Gastrocnemius medialis (tissue), 4 donors: ENCODE data around the gene C1orf116. TPM values are rescaled to one million over a fixed set of nuclear protein-coding genes. Genes with fewer than 3 reads are reported as not detected.

ENCODE experiments used
- ATAC-seq, 2 donors: fragments of 150-250 bp; one replicate each; pipeline ENCODE4 v1.9.1; 2016
- DNase-seq, 2 donors: peaks; one replicate each; pipeline ENCODE4 v3.0.0-alpha.2; 2019
- H3K27ac ChIP-seq, 4 donors: fragments of 200-600 bp; sonication (generic); 1 replicate in 1 of 4; 2 replicates in 3 of 4; pipeline ENCODE4 v1.5.1; 2016 to 2018; ENCODE audit warnings: mild to moderate bottlenecking in 2 of 4, moderate library complexity in 1 of 4
- H3K27me3 ChIP-seq, 3 donors: fragments of 200-600 bp; sonication (generic) in 2 of 3; 1 replicate in 1 of 3; 2 replicates in 2 of 3; pipeline versions ENCODE4 v1.5.1 to v1.6.0; 2016 to 2019; ENCODE audit warnings: mild to moderate bottlenecking in 1 of 3, moderate library complexity in 1 of 3
- H3K36me3 ChIP-seq, 2 donors: fragments of 200-600 bp; sonication (generic) in 1 of 2; one replicate each; pipeline ENCODE4 v1.5.1; 2017 to 2018
- H3K4me1 ChIP-seq, 2 donors: fragments of 200-600 bp; sonication (generic) in 1 of 2; one replicate each; pipeline ENCODE4 v1.5.1; 2016 to 2017; ENCODE audit warnings: mild to moderate bottlenecking in 2 of 2
- H3K4me3 ChIP-seq, 4 donors: fragments of 200-600 bp; sonication (generic) in 3 of 4; 1 replicate in 1 of 4; 2 replicates in 3 of 4; pipeline ENCODE4 v1.5.1; 2016 to 2019; ENCODE audit warnings: mild to moderate bottlenecking in 2 of 4
- H3K9me3 ChIP-seq, 3 donors: fragments of 200-600 bp; sonication (generic) in 2 of 3; 1 replicate in 1 of 3; 2 replicates in 2 of 3; pipeline ENCODE4 v1.5.1; 2016 to 2019
- CTCF ChIP-seq, 5 experiments: fragments of 450-650 bp in 3 of 5; fragments of 200-600 bp in 2 of 5; sonication (generic) in 2 of 5; IDR thresholded peaks in 4 of 5; conservative IDR thresholded peaks in 1 of 5; 1 replicate in 4 of 5; 2 replicates in 1 of 5; pipeline ENCODE4 v1.5.1; 2016 to 2019; ENCODE audit warnings: antibody characterized with exemption in 5 of 5, mild to moderate bottlenecking in 3 of 5, moderate library complexity in 3 of 5
- POLR2A ChIP-seq, 2 donors: fragments of 450-650 bp; IDR thresholded peaks; one replicate each; pipeline ENCODE4 v1.6.1; 2017; ENCODE audit warnings: antibody characterized with exemption in 2 of 2, mild to moderate bottlenecking in 2 of 2, moderate library complexity in 2 of 2
- in situ Hi-C, 4 donors: fragments of 200-750 bp; cut with MboI; loops; one replicate each; pipeline versions ENCODE4 v1.15.0 to v1.8.0; 2017; ENCODE audit warnings: low sequenced_read_pairs in 4 of 4
- intact Hi-C: fragments of 100-400 bp; cut with DNase I; formaldehyde crosslinking; loops from one replicate; pipeline ENCODE4 v1.15.1; 2023; ENCODE audit warnings: low total_unique reads
- total RNA-seq, 4 donors: library from RNA; depleted of rRNA; stranded (reverse); fragments of >200 nt; gene quantifications; one replicate each; pipeline versions ENCODE4 v1.1.0 to v1.2.3, GENCODE V29; 2016

C1orf116 gene
- total RNA-seq, 4 donors from 2014 or later = 0.46 to 1.1 (median 0.65) TPM

- no peak for TF ChIP-seq CTCF (IDR thresholded peaks at IDR 0.05 in 4 of 5, conservative IDR thresholded peaks at IDR 0.05 in 1 of 5)
- no peak for TF ChIP-seq POLR2A (IDR thresholded peaks at IDR 0.05)
- intact Hi-C loops = loop anchor here (10.0 kb wide), 1 partner anchor 45 kb away; the partner anchor contains the start of gene C4BPB
- Histone ChIP-seq H3K36me3 (no peaks in the 10 kb centered on the region), H3K9me3 (no peaks in the 10 kb centered on the region), H3K27me3 (no peaks in the 10 kb centered on the region), H3K4me3 (no peak overlapping the region), H3K27ac (no peak overlapping the region), H3K4me1 (peaks cover 0 to 9% of the 10 kb centered on the region in 2 donors)
- in situ Hi-C loops = loop anchor here in 2 of 4 donors (5.0 kb wide), 1 partner anchor 38 kb away; no protein-coding TSS in a partner anchor
- ATAC-seq = no peak
- no peak for DNase-seq
These were observed 7.0 kb upstream of the C1orf116 start for GRCh38 chr1:207039380-207040180.

GRCh38 chr1:207036865-207037264 lies 4.3 kb upstream of the C1orf116 start:
- ATAC-seq = no peak
- Histone ChIP-seq H3K27ac (no peak overlapping the region), H3K27me3 (no peaks in the 10 kb centered on the region), H3K36me3 (no peaks in the 10 kb centered on the region), H3K9me3 (no peaks in the 10 kb centered on the region), H3K4me1 (peaks cover 0 to 2% of the 10 kb centered on the region in 2 donors), H3K4me3 (no peak overlapping the region)
- TF ChIP-seq POLR2A (IDR thresholded peaks at IDR 0.05) = no peak
- no peak for TF ChIP-seq CTCF (IDR thresholded peaks at IDR 0.05 in 4 of 5, conservative IDR thresholded peaks at IDR 0.05 in 1 of 5)
- intact Hi-C loops = loop anchor here (10.0 kb wide), 1 partner anchor 48 kb away; the partner anchor contains the start of gene C4BPB
- in situ Hi-C loops = no loop called here
- no peak for DNase-seq

- Histone ChIP-seq H3K27ac (no peak overlapping the region), H3K27me3 (no peaks in the 10 kb centered on the region), H3K4me3 (no peak overlapping the region), H3K9me3 (no peaks in the 10 kb centered on the region), H3K36me3 (no peaks in the 10 kb centered on the region), H3K4me1 (peaks cover 6 to 9% of the 10 kb centered on the region in 2 donors)
- intact Hi-C loops = loop anchor here (10.0 kb wide), 1 partner anchor 49 kb away; the partner anchor contains the start of gene C4BPB
- TF ChIP-seq CTCF (IDR thresholded peaks at IDR 0.05 in 4 of 5, conservative IDR thresholded peaks at IDR 0.05 in 1 of 5) = no peak
- TF ChIP-seq POLR2A (IDR thresholded peaks at IDR 0.05) = no peak
- ATAC-seq = no peak
- no peak for DNase-seq
- in situ Hi-C loops = no loop called here
These were observed 3.5 kb upstream of the C1orf116 start for GRCh38 chr1:207035877-207036551.

DNA sequence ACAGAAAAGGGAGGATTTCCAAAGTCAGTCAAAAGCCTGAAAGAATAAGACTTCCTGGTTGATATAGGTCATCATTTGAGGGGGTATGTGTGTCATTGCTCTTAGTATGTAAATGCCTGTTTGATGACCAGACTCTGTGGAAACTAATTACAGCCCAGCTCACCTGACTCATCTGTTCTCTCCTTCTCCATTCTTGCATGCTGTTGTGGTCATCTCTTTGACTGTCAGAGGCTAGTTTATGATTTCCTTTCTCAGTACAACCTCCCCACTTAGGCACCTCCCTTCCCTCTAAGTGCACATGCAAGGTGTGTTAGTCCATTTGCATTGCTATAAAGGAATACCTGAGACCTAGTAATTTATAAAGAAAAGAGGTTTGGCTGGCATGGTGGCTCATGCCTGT lies 2.4 kb upstream of the C1orf116 start:
- intact Hi-C loops = loop anchor here (10.0 kb wide), 1 partner anchor 50 kb away; the partner anchor contains the start of gene C4BPB
- no peak for DNase-seq
- no peak overlapping the region for H3K4me3 ChIP-seq
- H3K27me3 ChIP-seq = no peaks in the 10 kb centered on the region
- TF ChIP-seq CTCF (IDR thresholded peaks at IDR 0.05 in 4 of 5, conservative IDR thresholded peaks at IDR 0.05 in 1 of 5) = no peak
- no peak for TF ChIP-seq POLR2A (IDR thresholded peaks at IDR 0.05)
- H3K9me3 ChIP-seq = no peaks in the 10 kb centered on the region
- no peak for ATAC-seq
- H3K36me3 ChIP-seq = no peaks in the 10 kb centered on the region
- peaks cover 7 to 15% of the 10 kb centered on the region in 2 donors for H3K4me1 ChIP-seq
- no peak overlapping the region for H3K27ac ChIP-seq
- in situ Hi-C loops = no loop called here
